Mononuclear cell (primary cell): ENCODE data around the gene KLHL5. TPM values are rescaled to one million over a fixed set of nuclear protein-coding genes. Genes with fewer than 3 reads are reported as not detected.
"Not testable (repeated sequence)": the region's sequence is repeated elsewhere in the genome, so short reads cannot be mapped to it uniquely, and the experiment has no call there.

Experiments
- H3K27me3 ChIP-seq: 2 replicates; pipeline ENCODE4 v1.6.0; 2011; ENCODE audit warnings: low read length, control low read depth; ENCODE audit not compliant: insufficient read depth
- H3K4me1 ChIP-seq: 2 replicates; pipeline ENCODE4 v1.5.1; 2011; ENCODE audit warnings: mild to moderate bottlenecking, low read length, control low read depth; ENCODE audit not compliant: insufficient read depth
- H3K4me3 ChIP-seq: 2 replicates; pipeline ENCODE4 v1.5.1; 2011; ENCODE audit warnings: mild to moderate bottlenecking, low read length, moderate library complexity
- H3K9me3 ChIP-seq: 2 replicates; pipeline ENCODE4 v1.5.1; 2011; ENCODE audit warnings: low read depth, mild to moderate bottlenecking, control low read depth, low read length
- total RNA-seq: library from RNA; depleted of rRNA; stranded (reverse); fragments of >200 nt; gene quantifications from one replicate; pipeline ENCODE4 v1.2.3, GENCODE V29; 2012

KLHL5 gene
- total RNA-seq, 1 donor: 37.8 TPM

DNA sequence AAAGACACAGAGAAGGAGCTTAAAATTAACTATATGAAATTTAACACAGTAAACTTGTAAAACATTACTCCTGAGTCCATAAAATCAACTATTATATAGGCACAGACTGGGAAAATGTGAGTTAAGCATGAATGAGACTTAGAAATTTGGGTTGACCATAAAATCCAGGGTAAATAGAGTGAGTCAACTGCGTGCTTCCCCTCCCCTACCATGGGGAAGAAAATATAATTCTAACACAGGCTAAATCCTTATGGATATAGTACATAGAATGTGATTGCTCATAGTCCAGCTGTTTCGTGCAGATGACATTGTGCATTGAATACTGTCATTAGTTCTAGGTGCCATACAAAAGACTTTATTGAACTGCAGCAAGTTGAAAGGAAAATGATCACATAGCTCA is 42.2 kb downstream of the KLHL5 start:
- no peaks in the 10 kb centered on the region for H3K4me1 ChIP-seq
- no peaks in the 10 kb centered on the region for H3K27me3 ChIP-seq
- H3K9me3 ChIP-seq: no peaks in the 10 kb centered on the region
- no peak overlapping the region for H3K4me3 ChIP-seq

DNA sequence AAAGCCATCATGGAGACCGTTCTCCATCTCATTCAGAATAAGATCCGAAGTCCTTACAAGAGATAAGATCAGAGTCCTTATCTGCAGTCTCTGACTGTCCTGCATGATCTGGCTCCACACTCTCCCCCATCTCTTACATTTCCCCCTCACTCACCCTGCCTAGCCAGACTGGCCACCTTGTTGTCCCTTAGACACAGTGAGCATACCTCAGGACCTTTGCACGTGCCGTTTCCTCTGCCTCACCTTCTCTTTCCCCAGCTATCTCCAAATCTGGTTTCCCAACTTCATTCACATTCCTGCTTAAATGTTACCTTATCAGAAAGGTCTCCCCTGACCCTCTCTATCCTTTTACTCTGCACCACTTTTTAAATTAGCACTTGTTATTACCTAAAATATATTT is 44.0 kb downstream of the KLHL5 start:
- Histone ChIP-seq H3K9me3 (no peaks in the 10 kb centered on the region), H3K4me1 (no peaks in the 10 kb centered on the region), H3K27me3 (no peaks in the 10 kb centered on the region), H3K4me3 (no peak overlapping the region)

DNA sequence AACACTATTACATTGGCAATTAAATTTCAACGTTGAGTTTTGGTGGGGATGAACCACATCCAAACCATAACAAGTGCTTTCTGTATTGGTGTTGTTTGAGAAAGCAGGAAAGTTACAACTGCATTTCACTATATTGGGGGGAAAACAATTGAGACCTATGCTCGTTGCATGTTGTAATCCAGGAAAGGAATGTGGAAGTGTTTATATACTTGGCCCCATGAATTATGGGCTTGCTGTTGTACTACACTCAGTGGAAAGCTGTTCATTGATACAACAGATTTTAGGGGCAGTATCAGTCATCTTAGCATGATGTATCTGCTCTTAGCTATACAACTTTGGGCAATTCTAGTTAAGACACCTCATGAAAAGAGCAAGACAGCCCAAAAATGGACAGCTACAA is 52.4 kb downstream of the KLHL5 start:
- H3K9me3 ChIP-seq: no peaks in the 10 kb centered on the region
- no peaks in the 10 kb centered on the region for H3K4me1 ChIP-seq
- H3K27me3 ChIP-seq: no peaks in the 10 kb centered on the region
- no peak overlapping the region for H3K4me3 ChIP-seq

- Histone ChIP-seq H3K9me3 (no peaks in the 10 kb centered on the region), H3K4me3 (no peak overlapping the region), H3K4me1 (no peaks in the 10 kb centered on the region), H3K27me3 (no peaks in the 10 kb centered on the region)
Measured at GRCh38 chr4:39118034-39118658, 56.1 kb downstream of the KLHL5 start.

- H3K27me3 ChIP-seq: no peaks in the 10 kb centered on the region
- H3K4me1 ChIP-seq: no peaks in the 10 kb centered on the region
- no peak overlapping the region for H3K4me3 ChIP-seq
- H3K9me3 ChIP-seq: no peaks in the 10 kb centered on the region
Measured at GRCh38 chr4:39120418-39120817, 58.4 kb downstream of the KLHL5 start.

GRCh38 chr4:39124885-39125599 is 63.0 kb downstream of the KLHL5 start:
- no peak overlapping the region for H3K4me3 ChIP-seq

GRCh38 chr4:39125600-39125985 is 63.6 kb downstream of the KLHL5 start:
- H3K27me3 ChIP-seq: no peaks in the 10 kb centered on the region
- H3K9me3 ChIP-seq: no peaks in the 10 kb centered on the region
- H3K4me1 ChIP-seq: no peaks in the 10 kb centered on the region
- no peak overlapping the region for H3K4me3 ChIP-seq

More at GRCh38 chr4:39124885-39125599, 63.0 kb downstream of the KLHL5 start:
- Histone ChIP-seq H3K9me3 (no peaks in the 10 kb centered on the region), H3K4me1 (no peaks in the 10 kb centered on the region), H3K27me3 (no peaks in the 10 kb centered on the region)

- Histone ChIP-seq H3K27me3 (no peaks in the 10 kb centered on the region), H3K4me1 (no peaks in the 10 kb centered on the region), H3K9me3 (no peaks in the 10 kb centered on the region), H3K4me3 (no peak overlapping the region)
Measured at GRCh38 chr4:39126256-39127095, 64.4 kb downstream of the KLHL5 start.

GRCh38 chr4:39133623-39134022 is 71.6 kb downstream of the KLHL5 start:
- Histone ChIP-seq H3K4me3 (no peak overlapping the region), H3K9me3 (no peaks in the 10 kb centered on the region), H3K4me1 (peaks cover 7% of the 10 kb centered on the region), H3K27me3 (no peaks in the 10 kb centered on the region)

DNA sequence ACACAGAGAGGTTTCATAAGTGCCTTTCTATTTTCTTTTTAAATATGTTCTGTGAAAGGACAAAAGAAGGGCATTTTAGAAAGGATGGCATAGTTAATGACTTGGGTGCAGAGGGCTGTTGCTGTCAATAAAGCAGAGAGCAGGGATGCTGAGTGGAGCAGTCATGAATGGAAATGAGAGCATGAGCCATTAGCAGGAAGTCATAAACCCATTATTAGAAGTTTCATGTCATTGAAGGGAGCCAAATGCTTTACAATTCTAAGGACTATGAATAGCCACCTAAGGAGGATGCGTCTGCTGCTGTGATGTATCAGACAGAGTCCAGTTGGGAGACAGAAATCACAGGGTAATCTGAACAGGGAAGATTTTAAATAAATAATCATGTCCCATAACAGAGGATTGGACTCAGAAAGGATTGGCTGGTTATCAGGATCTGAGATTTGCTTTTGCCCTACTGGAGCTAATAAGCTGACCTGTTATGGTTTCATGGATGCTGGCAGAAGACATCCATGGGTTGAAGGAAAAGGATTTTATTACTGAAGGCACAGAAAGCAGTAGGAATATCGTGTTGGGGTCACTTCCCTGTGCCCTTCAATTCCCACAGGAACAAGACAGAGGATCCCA is 72.8 kb downstream of the KLHL5 start:
- H3K27me3 ChIP-seq: no peaks in the 10 kb centered on the region
- H3K4me3 ChIP-seq: no peak overlapping the region
- peaks cover 7% of the 10 kb centered on the region for H3K4me1 ChIP-seq
- no peaks in the 10 kb centered on the region for H3K9me3 ChIP-seq

DNA sequence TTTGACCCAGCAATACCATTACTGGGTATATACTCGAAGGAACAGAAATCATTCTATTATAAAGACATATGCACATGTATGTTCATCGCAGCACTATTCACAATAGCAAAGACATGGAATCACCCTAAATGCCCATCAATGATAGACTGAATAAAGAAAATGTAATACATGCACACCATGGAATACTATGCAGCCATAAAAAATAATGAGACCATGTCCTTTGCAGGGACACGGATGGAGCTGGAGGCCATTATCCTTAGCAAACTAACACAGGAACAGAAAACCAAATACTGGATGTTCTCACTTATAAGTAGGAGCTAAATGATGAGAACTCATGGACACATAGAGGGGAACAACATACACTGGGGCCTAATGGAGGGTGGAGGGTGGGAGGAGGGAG is 76.2 kb downstream of the KLHL5 start:
- not testable (repeated sequence) for H3K4me3 ChIP-seq, H3K9me3 ChIP-seq, H3K27me3 ChIP-seq, H3K4me1 ChIP-seq

GRCh38 chr4:39146211-39146610 is 84.2 kb downstream of the KLHL5 start:
- H3K9me3 ChIP-seq: no peaks in the 10 kb centered on the region
- H3K27me3 ChIP-seq: no peaks in the 10 kb centered on the region
- H3K4me3 ChIP-seq: no peak overlapping the region
- H3K4me1 ChIP-seq: peaks cover 7% of the 10 kb centered on the region

- Histone ChIP-seq H3K9me3 (no peaks in the 10 kb centered on the region), H3K4me1 (peaks cover 7% of the 10 kb centered on the region), H3K27me3 (no peaks in the 10 kb centered on the region), H3K4me3 (no peak overlapping the region)
Measured at GRCh38 chr4:39154009-39154408, 92.0 kb downstream of the KLHL5 start.

- H3K9me3 ChIP-seq: no peaks in the 10 kb centered on the region
- H3K4me1 ChIP-seq: no peaks in the 10 kb centered on the region
- H3K27me3 ChIP-seq: no peaks in the 10 kb centered on the region
- no peak overlapping the region for H3K4me3 ChIP-seq
Measured at GRCh38 chr4:39157520-39157919, 95.5 kb downstream of the KLHL5 start.

DNA sequence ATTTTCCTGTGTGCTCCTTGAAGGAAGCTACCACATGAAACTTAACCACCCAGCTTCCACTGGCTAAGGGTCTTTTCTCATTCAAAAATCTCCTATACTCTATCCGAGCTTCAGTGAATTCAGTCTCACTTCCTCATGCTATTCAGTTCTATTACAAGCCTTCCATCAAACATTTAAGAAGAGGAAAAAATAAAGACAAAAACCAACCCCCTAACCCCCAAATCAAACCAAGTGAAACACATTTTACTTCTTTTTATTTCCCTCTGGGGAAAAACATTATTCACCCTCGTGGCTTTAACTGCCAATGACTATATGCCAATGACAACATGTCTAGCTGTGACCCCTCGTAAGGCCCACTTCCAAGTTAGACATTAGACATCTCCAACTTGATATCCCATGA is 104.1 kb downstream of the KLHL5 start:
- H3K9me3 ChIP-seq: no peaks in the 10 kb centered on the region

More for the DNA sequence above, 104.1 kb downstream of the KLHL5 start:
- no peak overlapping the region for H3K4me3 ChIP-seq
- H3K27me3 ChIP-seq: no peaks in the 10 kb centered on the region
- peaks cover 15% of the 10 kb centered on the region for H3K4me1 ChIP-seq
